Vagina (tissue), 2 donors: ENCODE results near the gene F5. TPM values are rescaled to one million over a fixed set of nuclear protein-coding genes. Genes with fewer than 3 reads are reported as not detected.

Source experiments
- DNase-seq, 2 donors: peaks; one replicate each; pipeline ENCODE4 v3.0.0-alpha.2; 2017; ENCODE audit errors: extremely low spot score in 2 of 2
- H3K27ac ChIP-seq: fragments of 200-600 bp; sonication (generic); one replicate; pipeline ENCODE4 v1.5.1; 2019
- H3K27me3 ChIP-seq: fragments of 200-600 bp; sonication (generic); one replicate; pipeline ENCODE4 v1.5.1; 2019
- H3K36me3 ChIP-seq, 2 donors: fragments of 200-600 bp; sonication (generic); one replicate each; pipeline ENCODE4 v1.5.1; 2017 to 2019
- H3K4me1 ChIP-seq: fragments of 200-600 bp; sonication (generic); one replicate; pipeline ENCODE4 v1.5.1; 2019
- H3K4me3 ChIP-seq, 2 donors: fragments of 200-600 bp; sonication (generic); 1 replicate in 1 of 2; 2 replicates in 1 of 2; pipeline ENCODE4 v1.5.1; 2016 to 2019
- H3K9me3 ChIP-seq: fragments of 200-600 bp; sonication (generic); one replicate; pipeline ENCODE4 v1.5.1; 2019
- POLR2A ChIP-seq, 2 donors: fragments of 450-650 bp; IDR thresholded peaks; one replicate each; pipeline ENCODE4 v1.6.1; 2017; ENCODE audit warnings: antibody characterized with exemption in 2 of 2, mild to moderate bottlenecking in 2 of 2, moderate library complexity in 2 of 2
- POLR2AphosphoS5 ChIP-seq, 2 donors: sonication (generic); formaldehyde crosslinking; IDR thresholded peaks; one replicate each; pipeline ENCODE4 v1.9.0; 2017; ENCODE audit warnings: antibody characterized with exemption in 2 of 2, mild to moderate bottlenecking in 2 of 2, low read depth in 1 of 2; ENCODE audit not compliant: insufficient read depth in 1 of 2
- intact Hi-C: fragments of 100-400 bp; cut with DNase I; formaldehyde crosslinking; loops from one replicate; pipeline ENCODE4 v1.15.1; 2023
- total RNA-seq: library from RNA; depleted of rRNA; stranded (reverse); fragments of >200 nt; gene quantifications from one replicate; pipeline ENCODE4 v1.2.3, GENCODE V29; 2016
- TF ChIP-seq, protein P1 (sequence below), 3 experiments: fragments of 450-650 bp in 2 of 3; fragments of 200-600 bp in 1 of 3; sonication (generic) in 1 of 3; IDR thresholded peaks; one replicate each; pipeline ENCODE4 v1.5.1; 2017 to 2019; ENCODE audit warnings: antibody characterized with exemption in 3 of 3, mild to moderate bottlenecking in 2 of 3, moderate library complexity in 2 of 3

F5 gene
- total RNA-seq, 1 donor from 2014 or later, result 3.9 TPM

DNA sequence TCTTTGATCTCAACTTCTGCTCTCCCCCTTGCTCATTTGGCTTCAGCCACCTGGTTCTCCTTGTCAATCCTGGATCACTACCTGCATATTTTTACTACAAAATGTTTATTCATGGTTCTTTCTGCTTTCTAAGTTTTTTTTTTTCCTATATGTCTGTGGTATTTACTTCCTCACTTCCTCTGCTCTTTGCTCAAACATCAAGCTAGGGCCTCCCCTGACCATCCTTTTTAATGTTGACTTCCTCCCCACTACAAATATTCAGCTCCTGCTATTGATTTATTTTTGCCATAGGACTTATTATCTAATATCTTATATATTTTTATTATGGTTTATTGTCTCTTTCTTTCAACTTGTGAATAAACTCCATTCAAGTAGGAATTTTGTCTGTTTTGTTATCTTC is 86.5 kb downstream of the F5 start:
- intact Hi-C loops, result no loop called here
- no peak overlapping the region for H3K4me3 ChIP-seq
- no peaks in the 10 kb centered on the region for H3K9me3 ChIP-seq
- H3K36me3 ChIP-seq, result no peaks in the 10 kb centered on the region
- TF ChIP-seq, protein P1, sequence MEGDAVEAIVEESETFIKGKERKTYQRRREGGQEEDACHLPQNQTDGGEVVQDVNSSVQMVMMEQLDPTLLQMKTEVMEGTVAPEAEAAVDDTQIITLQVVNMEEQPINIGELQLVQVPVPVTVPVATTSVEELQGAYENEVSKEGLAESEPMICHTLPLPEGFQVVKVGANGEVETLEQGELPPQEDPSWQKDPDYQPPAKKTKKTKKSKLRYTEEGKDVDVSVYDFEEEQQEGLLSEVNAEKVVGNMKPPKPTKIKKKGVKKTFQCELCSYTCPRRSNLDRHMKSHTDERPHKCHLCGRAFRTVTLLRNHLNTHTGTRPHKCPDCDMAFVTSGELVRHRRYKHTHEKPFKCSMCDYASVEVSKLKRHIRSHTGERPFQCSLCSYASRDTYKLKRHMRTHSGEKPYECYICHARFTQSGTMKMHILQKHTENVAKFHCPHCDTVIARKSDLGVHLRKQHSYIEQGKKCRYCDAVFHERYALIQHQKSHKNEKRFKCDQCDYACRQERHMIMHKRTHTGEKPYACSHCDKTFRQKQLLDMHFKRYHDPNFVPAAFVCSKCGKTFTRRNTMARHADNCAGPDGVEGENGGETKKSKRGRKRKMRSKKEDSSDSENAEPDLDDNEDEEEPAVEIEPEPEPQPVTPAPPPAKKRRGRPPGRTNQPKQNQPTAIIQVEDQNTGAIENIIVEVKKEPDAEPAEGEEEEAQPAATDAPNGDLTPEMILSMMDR (IDR thresholded peaks at IDR 0.05), result no peak
- TF ChIP-seq POLR2AphosphoS5 (IDR thresholded peaks at IDR 0.05; ENCODE audit: insufficient read depth in 1 of 2, low read depth in 1 of 2) (no peak), POLR2A (IDR thresholded peaks at IDR 0.05) (no peak)
- H3K4me1 ChIP-seq, result no peaks in the 10 kb centered on the region
- no peak overlapping the region for H3K27ac ChIP-seq
- no peak for DNase-seq
- H3K27me3 ChIP-seq, result no peaks in the 10 kb centered on the region

DNA sequence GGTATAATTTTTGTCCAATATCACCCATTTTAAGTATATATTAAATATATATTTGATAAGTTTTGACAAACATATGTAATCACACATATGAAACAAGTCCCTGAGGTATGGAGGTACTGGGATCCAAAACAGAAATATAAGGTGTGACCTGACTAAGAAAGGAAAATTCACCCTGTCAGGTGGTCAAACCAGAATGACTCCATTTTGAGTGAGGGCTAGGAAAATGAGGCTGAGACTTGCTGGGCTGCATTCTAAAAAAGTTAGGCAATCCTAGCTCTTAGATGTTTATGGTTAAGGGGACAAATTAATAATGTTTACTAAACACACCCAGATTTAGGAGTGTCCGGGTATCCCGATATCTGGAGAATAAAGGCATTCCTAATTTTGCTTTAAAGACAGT is 89.0 kb downstream of the F5 start:
- H3K27ac ChIP-seq, result no peak overlapping the region
- H3K9me3 ChIP-seq, result no peaks in the 10 kb centered on the region
- no peaks in the 10 kb centered on the region for H3K36me3 ChIP-seq
- DNase-seq, result no peak
- intact Hi-C loops, result no loop called here
- no peaks in the 10 kb centered on the region for H3K27me3 ChIP-seq
- TF ChIP-seq, protein P1 (IDR thresholded peaks at IDR 0.05), result no peak
- no peak for TF ChIP-seq POLR2AphosphoS5 (IDR thresholded peaks at IDR 0.05; ENCODE audit: insufficient read depth in 1 of 2, low read depth in 1 of 2)
- TF ChIP-seq POLR2A (IDR thresholded peaks at IDR 0.05), result no peak
- no peak overlapping the region for H3K4me3 ChIP-seq
- no peaks in the 10 kb centered on the region for H3K4me1 ChIP-seq

DNA sequence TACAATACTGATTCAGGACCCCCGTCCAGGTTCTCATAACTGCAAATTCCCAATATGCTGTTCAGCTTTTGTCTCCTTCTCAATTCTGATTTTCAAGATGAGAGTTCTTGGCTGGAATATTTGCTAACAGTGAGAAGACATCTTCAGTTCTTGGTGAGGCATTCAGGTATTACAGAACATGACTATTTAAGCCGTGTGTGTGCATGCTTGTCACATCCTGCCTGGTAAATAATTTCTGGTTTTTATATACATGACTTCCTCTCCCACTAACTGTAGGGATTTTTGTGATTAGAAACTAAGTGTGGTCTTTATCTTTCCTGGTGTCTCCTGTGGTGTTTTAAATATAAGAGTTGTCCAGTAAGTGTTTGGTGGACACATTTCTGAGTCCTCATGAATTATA is 90.4 kb downstream of the F5 start:
- no peak overlapping the region for H3K27ac ChIP-seq
- intact Hi-C loops, result no loop called here
- TF ChIP-seq POLR2AphosphoS5 (IDR thresholded peaks at IDR 0.05; ENCODE audit: insufficient read depth in 1 of 2, low read depth in 1 of 2), result no peak
- TF ChIP-seq POLR2A (IDR thresholded peaks at IDR 0.05), result no peak
- TF ChIP-seq, protein P1 (IDR thresholded peaks at IDR 0.05), result no peak
- no peak overlapping the region for H3K4me3 ChIP-seq
- H3K4me1 ChIP-seq, result no peaks in the 10 kb centered on the region
- H3K36me3 ChIP-seq, result no peaks in the 10 kb centered on the region
- H3K9me3 ChIP-seq, result no peaks in the 10 kb centered on the region
- no peaks in the 10 kb centered on the region for H3K27me3 ChIP-seq
- no peak for DNase-seq

DNA sequence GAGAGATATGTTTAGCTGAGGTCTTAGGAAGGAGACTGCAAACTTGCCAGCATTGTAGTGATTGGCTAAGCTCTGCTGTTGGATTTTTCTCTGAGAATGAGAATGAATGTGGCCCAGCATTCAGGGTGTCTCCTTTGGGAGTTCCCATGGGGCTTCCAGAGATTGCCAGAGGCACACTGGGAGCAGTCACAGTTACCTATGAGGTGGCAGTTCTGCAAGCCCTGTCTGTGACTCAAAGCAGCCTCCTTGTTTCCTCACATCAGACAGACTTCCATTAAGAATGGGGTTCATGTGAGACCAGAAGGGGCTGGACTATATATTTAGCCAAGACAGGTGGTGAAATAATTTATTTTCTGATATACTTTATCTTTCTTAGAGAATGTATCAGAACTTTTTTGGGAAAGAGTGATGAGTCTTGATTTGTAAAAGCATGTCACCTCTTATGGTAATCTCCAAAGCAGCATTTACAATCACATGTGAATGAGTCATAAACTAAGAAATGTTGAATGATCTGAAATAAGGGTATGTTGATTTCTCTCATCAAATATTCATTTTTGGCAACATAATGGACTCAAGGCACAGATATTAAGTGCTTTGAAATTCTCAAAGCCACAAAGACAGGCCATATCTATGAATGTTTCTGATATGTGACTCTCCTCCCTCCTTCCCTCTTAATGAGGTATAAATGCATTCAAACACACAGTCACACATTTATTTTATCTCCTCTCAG is 91.1 kb downstream of the F5 start:
- no peaks in the 10 kb centered on the region for H3K36me3 ChIP-seq
- intact Hi-C loops, result no loop called here
- H3K27ac ChIP-seq, result no peak overlapping the region
- no peaks in the 10 kb centered on the region for H3K27me3 ChIP-seq
- H3K4me3 ChIP-seq, result no peak overlapping the region
- no peak for DNase-seq
- H3K4me1 ChIP-seq, result no peaks in the 10 kb centered on the region
- H3K9me3 ChIP-seq, result no peaks in the 10 kb centered on the region
- TF ChIP-seq POLR2AphosphoS5 (IDR thresholded peaks at IDR 0.05; ENCODE audit: insufficient read depth in 1 of 2, low read depth in 1 of 2) (no peak), POLR2A (IDR thresholded peaks at IDR 0.05) (no peak)
- TF ChIP-seq, protein P1 (IDR thresholded peaks at IDR 0.05), result no peak

DNA sequence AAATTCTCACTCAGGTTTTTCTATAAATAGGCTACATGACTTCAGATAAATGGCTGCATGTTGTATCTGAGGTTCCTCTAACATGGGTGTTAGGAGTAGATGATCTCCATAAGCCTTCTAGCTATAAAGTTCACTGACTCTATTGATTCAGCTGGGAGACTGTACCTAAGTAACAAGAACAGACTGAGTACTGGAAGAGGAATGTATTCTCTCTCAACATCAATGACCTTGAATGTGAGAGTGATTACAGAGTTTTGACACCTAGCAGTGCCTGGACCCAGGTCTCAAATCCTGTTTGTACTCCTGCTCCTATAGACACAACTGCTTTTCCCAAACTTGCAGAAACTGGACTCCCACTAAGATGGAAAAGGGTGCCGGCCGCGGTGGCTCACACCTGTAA is 91.9 kb downstream of the F5 start:
- intact Hi-C loops, result no loop called here
- no peaks in the 10 kb centered on the region for H3K4me1 ChIP-seq
- H3K36me3 ChIP-seq, result no peaks in the 10 kb centered on the region
- no peak for DNase-seq
- no peak for TF ChIP-seq POLR2AphosphoS5 (IDR thresholded peaks at IDR 0.05; ENCODE audit: insufficient read depth in 1 of 2, low read depth in 1 of 2)
- TF ChIP-seq POLR2A (IDR thresholded peaks at IDR 0.05), result no peak
- TF ChIP-seq, protein P1 (IDR thresholded peaks at IDR 0.05), result no peak
- no peak overlapping the region for H3K4me3 ChIP-seq
- no peaks in the 10 kb centered on the region for H3K27me3 ChIP-seq
- no peak overlapping the region for H3K27ac ChIP-seq
- H3K9me3 ChIP-seq, result no peaks in the 10 kb centered on the region
